AG04450 (cell line): ENCODE data around the gene SBK2. TPM values are rescaled to one million over a fixed set of nuclear protein-coding genes. Genes with fewer than 3 reads are reported as not detected.

Experiments
- CTCF ChIA-PET: fragments of 300-600, 350-600 bp; formaldehyde crosslinking; extraction: SDS; loops from one replicate; lab custom pipeline; 2022; ENCODE audit warnings: antibody characterized with exemption, inconsistent platforms; lab: Charles Lee
- POLR2A ChIA-PET: fragments of 350-600 bp; formaldehyde crosslinking; extraction: SDS; loops from one replicate; lab custom pipeline; 2021; ENCODE audit warnings: antibody characterized with exemption, inconsistent platforms; lab: Yijun Ruan, JAX
- DNase-seq: peaks from one replicate; pipeline ENCODE4 v3.0.0-alpha.2; 2011; ENCODE audit warnings: low read depth, low spot score
- H3K27ac ChIP-seq: one replicate; pipeline ENCODE4 v1.5.1; 2012; ENCODE audit warnings: low read depth, low read length, control low read depth
- H3K27me3 ChIP-seq: one replicate; pipeline ENCODE4 v1.6.0; 2012; ENCODE audit warnings: low read length; ENCODE audit not compliant: control insufficient read depth, insufficient read depth
- H3K4me3 ChIP-seq: 2 replicates; pipeline ENCODE4 v1.5.1; 2011; ENCODE audit warnings: mild to moderate bottlenecking, low read depth, low read length, control low read depth
- H3K9me3 ChIP-seq: 2 replicates; pipeline ENCODE4 v1.5.1; 2012; ENCODE audit warnings: low read length; ENCODE audit not compliant: control insufficient read depth, insufficient read depth
- polyA plus RNA-seq: library from polyadenylated mRNA; depleted of rRNA; stranded (reverse); fragments of >200 nt; gene quantifications from 2 replicates; pipeline ENCODE4 v1.2.3, GENCODE V29; 2011
- TF ChIP-seq, protein P1 (sequence below): IDR thresholded peaks from 2 replicates; pipeline ENCODE4 v1.5.1; 2011; ENCODE audit warnings: low read depth, low read length, control low read depth, inconsistent platforms

The SBK2 gene
- polyA plus RNA-seq, 1 experiment: 0.10 TPM

DNA sequence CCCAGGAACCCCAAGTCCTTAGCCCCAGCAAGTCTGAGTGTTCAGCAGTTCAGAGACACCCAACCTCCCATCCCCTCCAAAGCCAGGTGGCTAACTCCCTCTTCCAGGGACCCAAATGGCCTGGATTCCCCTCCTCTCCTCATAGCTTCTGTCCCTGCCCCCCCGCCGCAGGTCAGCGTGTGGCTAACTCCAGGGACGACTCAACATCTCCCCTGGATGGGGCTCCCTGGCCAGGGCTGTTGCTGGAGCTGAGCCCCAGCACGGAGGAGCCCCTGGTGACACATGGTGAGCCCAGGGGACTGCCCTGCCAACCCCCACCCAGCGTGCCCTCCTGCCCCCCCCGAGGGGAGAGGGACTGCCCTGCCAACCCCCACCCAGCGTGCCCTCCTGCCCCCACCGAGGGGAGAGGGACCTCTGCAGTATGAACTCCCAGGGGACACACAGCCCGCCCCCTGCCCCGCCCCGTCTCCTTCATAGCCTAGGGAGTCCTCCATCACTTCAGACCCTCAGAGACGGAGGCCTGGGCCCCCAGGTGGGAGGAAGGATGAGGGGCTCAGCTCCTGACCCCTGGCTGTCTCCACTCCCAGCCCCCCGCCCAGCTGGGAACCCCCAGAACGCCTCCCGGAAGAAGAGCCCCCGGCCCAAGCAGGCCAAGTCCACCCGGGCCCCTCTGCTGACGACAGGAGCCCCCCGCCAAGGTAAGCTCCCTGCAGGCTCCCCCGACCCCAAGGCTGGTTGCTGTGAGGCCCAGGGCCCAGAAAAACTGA, 47.0 kb downstream of the SBK2 start:
- no peak for DNase-seq
- Histone ChIP-seq H3K27ac (no peak overlapping the region), H3K4me3 (no peak overlapping the region), H3K27me3 (no peaks in the 10 kb centered on the region), H3K9me3 (no peaks in the 10 kb centered on the region; the same call in 1 of the 2 replicates)
- TF ChIP-seq, protein P1, sequence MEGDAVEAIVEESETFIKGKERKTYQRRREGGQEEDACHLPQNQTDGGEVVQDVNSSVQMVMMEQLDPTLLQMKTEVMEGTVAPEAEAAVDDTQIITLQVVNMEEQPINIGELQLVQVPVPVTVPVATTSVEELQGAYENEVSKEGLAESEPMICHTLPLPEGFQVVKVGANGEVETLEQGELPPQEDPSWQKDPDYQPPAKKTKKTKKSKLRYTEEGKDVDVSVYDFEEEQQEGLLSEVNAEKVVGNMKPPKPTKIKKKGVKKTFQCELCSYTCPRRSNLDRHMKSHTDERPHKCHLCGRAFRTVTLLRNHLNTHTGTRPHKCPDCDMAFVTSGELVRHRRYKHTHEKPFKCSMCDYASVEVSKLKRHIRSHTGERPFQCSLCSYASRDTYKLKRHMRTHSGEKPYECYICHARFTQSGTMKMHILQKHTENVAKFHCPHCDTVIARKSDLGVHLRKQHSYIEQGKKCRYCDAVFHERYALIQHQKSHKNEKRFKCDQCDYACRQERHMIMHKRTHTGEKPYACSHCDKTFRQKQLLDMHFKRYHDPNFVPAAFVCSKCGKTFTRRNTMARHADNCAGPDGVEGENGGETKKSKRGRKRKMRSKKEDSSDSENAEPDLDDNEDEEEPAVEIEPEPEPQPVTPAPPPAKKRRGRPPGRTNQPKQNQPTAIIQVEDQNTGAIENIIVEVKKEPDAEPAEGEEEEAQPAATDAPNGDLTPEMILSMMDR: no peak
- CTCF ChIA-PET: interaction anchor here (0.6 to 7.6 kb wide), 4 partner anchors 8 to 33 kb away, joined by 3 to 67 read pairs (median 33); no protein-coding TSS in a partner anchor
- POLR2A ChIA-PET: interaction anchor here (1.1 kb wide), 1 partner anchor 14 kb away, joined by 6 read pairs; the partner anchor contains the start of gene ZNF628

DNA sequence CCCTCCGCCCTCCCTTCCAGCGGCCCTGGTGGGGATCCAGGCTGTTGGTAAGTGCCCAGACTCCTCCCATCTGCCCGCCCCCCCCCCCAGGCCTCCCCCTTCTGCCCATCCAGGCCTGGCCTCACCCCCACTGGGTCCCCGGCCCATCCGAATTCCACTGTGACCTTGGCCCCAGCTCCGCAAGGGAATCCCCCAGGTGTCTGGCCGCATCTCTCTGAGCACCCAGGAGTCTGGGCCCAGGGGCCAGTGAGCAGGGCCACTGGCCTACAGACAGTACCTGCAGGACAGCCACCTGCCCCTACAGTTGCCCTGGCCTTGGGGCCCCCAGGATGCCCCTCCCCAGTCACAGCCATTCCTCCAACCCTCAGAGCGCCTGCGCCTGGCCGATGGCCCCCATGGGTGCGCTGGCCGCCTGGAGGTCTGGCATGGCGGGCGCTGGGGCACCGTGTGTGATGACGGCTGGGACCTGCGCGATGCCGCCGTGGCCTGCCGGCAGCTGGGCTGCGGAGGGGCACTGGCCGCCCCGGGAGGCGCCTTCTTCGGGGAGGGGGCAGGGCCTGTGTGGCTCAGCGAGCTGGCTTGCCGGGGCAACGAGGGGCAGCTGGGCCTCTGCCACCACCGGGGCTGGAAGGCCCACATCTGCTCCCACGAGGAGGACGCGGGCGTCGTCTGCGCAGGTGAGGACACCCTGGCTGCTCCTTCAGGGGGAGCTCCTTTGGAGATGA, 47.8 kb downstream of the SBK2 start:
- TF ChIP-seq, protein P1: no peak
- Histone ChIP-seq H3K27me3 (no peaks in the 10 kb centered on the region), H3K9me3 (no peaks in the 10 kb centered on the region; the same call in 1 of the 2 replicates), H3K4me3 (peak overlapping the region; percentile 7; the same call in 1 of the 2 replicates), H3K27ac (no peak overlapping the region)
- ChIA-PET CTCF (interaction anchor here (1.2 to 7.6 kb wide), 4 partner anchors 9 to 22 kb away, joined by 3 to 67 read pairs (median 52); no protein-coding TSS in a partner anchor), POLR2A (interaction anchor here (0.6 to 1.1 kb wide), 2 partner anchors 13 to 91 kb away, joined by 4 to 6 read pairs; partner anchors contain the start of gene ZNF628)
- no peak for DNase-seq

DNA sequence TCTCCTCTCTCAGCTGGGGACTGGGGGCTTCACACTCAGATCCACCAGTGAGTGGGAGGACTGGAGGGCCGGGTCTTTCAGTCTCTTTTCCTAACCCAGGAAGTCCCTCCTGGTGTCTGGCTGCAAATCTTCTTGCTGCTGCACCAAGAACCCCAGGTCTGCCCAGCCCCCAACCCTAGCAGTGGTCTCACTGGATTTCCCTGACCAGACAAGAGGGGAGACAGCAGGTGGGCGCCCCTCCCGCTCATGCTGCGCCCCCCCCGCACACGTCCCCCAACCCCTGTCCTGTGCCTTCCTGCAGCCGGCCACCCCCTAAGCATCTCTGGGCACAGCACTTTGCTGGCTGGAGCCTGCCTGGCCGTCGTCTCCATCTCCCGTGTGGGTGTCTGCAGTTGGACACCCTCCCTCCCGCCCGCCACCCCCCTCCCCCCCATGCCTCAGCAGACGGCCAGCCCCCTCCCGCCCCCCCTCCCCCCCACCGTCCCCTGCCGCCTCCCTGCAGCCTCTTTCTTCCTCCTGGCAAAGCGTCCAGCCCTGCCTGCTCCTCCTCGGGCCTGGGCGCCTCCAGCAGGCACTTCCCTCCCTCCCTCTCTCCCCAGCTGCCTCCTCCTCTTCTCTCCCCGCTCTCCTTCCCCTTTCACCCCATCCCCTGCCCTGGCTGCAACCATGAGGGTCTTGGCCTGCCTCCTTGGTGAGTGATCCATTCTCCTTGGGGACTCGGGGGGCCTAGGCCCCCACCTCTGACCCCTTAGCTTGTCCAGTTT, 48.8 kb downstream of the SBK2 start, which contains the start of gene SSC5D:
Gene SSC5D (plus strand): TSS at position 513 of the 764 bp plus-strand sequence. CDS start 154 bp downstream, at position 667.
- TF ChIP-seq, protein P1: no peak
- ChIA-PET POLR2A (interaction anchor here (0.6 to 2.5 kb wide), 8 partner anchors 11 to 111 kb away, joined by 3 to 21 read pairs (median 6); partner anchors contain the start of genes FIZ1, ISOC2, UBE2S and ZNF628), CTCF (interaction anchor here (0.9 to 6.4 kb wide), 3 partner anchors 12 to 21 kb away, joined by 3 to 67 read pairs (median 42); partner anchors contain the start of gene ZNF628)
- peak within 1 kb of the TSS; percentile 96 for H3K27ac ChIP-seq
- peak within 1 kb of the TSS; percentile 77 for H3K4me3 ChIP-seq
- no peaks in the 10 kb centered on the region; the same call in 1 of the 2 replicates for H3K9me3 ChIP-seq
- no peaks in the 10 kb centered on the region for H3K27me3 ChIP-seq
- DNase-seq: no peak

DNA sequence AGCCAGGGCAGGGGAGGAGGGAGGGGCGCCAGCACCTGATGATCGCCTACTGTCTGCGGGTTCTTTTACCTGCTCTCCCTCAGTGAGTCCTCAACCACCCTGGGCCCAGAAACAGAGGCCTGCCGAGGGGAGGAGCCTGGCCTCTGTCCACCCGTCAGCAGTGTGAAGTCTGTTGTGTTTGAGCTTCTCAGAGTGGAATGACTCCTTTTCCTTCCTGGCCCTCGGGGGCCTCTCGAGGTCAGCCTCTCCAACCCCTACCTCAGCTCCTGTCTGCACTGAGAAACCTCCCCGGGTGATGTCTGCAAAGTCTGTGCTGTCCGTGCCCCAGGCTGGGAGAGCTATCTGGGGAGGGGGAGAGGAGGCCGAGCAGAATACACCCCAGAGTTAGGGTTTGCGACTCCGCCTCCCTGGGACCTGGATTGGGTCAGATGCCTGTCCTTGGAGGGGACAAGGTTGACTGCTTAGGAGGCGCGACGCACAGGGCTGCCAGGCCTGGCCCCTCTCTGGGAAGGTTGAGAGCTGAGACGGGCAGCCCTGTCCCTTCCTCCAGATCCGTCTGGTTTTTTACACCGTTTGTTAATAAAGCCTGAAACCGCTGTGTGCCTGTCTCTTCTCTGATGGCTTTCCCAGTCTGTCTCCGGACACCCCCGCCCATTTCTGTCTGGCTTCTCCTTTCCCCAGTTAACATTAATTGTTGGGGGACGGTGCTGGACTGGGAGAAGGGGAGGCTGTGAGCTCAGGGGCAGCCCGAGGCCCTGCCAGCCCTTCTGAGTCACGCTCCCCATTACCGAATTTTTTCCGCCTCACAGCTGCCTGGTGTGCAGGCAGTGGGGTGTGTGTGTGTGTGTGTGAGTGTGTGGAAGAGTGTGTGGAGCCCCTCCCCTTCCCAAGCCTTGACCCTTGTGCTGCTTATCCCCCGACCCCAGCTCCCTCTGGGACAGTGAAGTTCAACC, 49.7 kb downstream of the SBK2 start:
- POLR2A ChIA-PET: interaction anchor here (0.7 to 2.5 kb wide), 11 partner anchors 11 to 228 kb away, joined by 3 to 21 read pairs (median 5); partner anchors contain the start of genes FIZ1, ISOC2, PPP6R1 and UBE2S

More for the DNA sequence above, 49.7 kb downstream of the SBK2 start:
- CTCF ChIA-PET: interaction anchor here (0.9 to 6.4 kb wide), 4 partner anchors 11 to 346 kb away, joined by 3 to 67 read pairs (median 22); partner anchors contain the start of gene ZNF628
- DNase-seq: peak; percentile 92
- TF ChIP-seq, protein P1: no peak
- Histone ChIP-seq H3K9me3 (no peaks in the 10 kb centered on the region; the same call in 1 of the 2 replicates), H3K4me3 (peak overlapping the region; percentile 77), H3K27me3 (no peaks in the 10 kb centered on the region), H3K27ac (peak overlapping the region; percentile 96)
